ENCODE measurements around the gene SETBP1. TPM values are rescaled to one million over a fixed set of nuclear protein-coding genes. Genes with fewer than 3 reads are reported as not detected.

Gene SETBP1
- polyA plus RNA-seq, 1 experiment = 0.71 TPM

- no peak for DNase-seq (ENCODE audit: low read depth, low spot score)
- Histone ChIP-seq H3K27ac (ENCODE audit: low read depth, low read length) (no peak overlapping the region), H3K4me3 (ENCODE audit: low read depth, low read length) (no peak overlapping the region), H3K27me3 (ENCODE audit: control insufficient read depth, insufficient read depth, low read length) (no peaks in the 10 kb centered on the region), H3K9me3 (ENCODE audit: control insufficient read depth, insufficient read depth, low read length) (no peaks in the 10 kb centered on the region)
- POLR2A ChIA-PET = no interaction called here
- no peak for TF ChIP-seq CTCF (IDR thresholded peaks at IDR 0.05; ENCODE audit: low read depth, low read length)
- CTCF ChIA-PET = no interaction called here
Observed at GRCh38 chr18:44733754-44734465, 53.2 kb downstream of the SETBP1 start.

GRCh38 chr18:44735096-44735495 lies 54.4 kb downstream of the SETBP1 start:
- Histone ChIP-seq H3K27ac (ENCODE audit: low read depth, low read length) (no peak overlapping the region), H3K4me3 (ENCODE audit: low read depth, low read length) (no peak overlapping the region), H3K27me3 (ENCODE audit: control insufficient read depth, insufficient read depth, low read length) (peaks cover 2% of the 10 kb centered on the region), H3K9me3 (ENCODE audit: control insufficient read depth, insufficient read depth, low read length) (no peaks in the 10 kb centered on the region)
- DNase-seq (ENCODE audit: low read depth, low spot score) = no peak
- POLR2A ChIA-PET = no interaction called here
- CTCF ChIA-PET = no interaction called here
- TF ChIP-seq CTCF (IDR thresholded peaks at IDR 0.05; ENCODE audit: low read depth, low read length) = no peak

- no peak for DNase-seq (ENCODE audit: low read depth, low spot score)
- H3K27me3 ChIP-seq (ENCODE audit: control insufficient read depth, insufficient read depth, low read length) = peaks cover 6% of the 10 kb centered on the region
Observed at GRCh38 chr18:44736664-44737380, 56.1 kb downstream of the SETBP1 start.

GRCh38 chr18:44737623-44738022 lies 56.9 kb downstream of the SETBP1 start:
- Histone ChIP-seq H3K27ac (ENCODE audit: low read depth, low read length) (no peak overlapping the region), H3K9me3 (ENCODE audit: control insufficient read depth, insufficient read depth, low read length) (no peaks in the 10 kb centered on the region), H3K27me3 (ENCODE audit: control insufficient read depth, insufficient read depth, low read length) (peaks cover 6% of the 10 kb centered on the region), H3K4me3 (ENCODE audit: low read depth, low read length) (no peak overlapping the region)
- ChIA-PET CTCF (no interaction called here), POLR2A (no interaction called here)
- TF ChIP-seq CTCF (IDR thresholded peaks at IDR 0.05; ENCODE audit: low read depth, low read length) = no peak
- DNase-seq (ENCODE audit: low read depth, low spot score) = no peak

More at GRCh38 chr18:44736664-44737380, 56.1 kb downstream of the SETBP1 start:
- no peak overlapping the region for H3K27ac ChIP-seq (ENCODE audit: low read depth, low read length)
- ChIA-PET POLR2A (no interaction called here), CTCF (no interaction called here)
- no peak overlapping the region for H3K4me3 ChIP-seq (ENCODE audit: low read depth, low read length)
- H3K9me3 ChIP-seq (ENCODE audit: control insufficient read depth, insufficient read depth, low read length) = no peaks in the 10 kb centered on the region
- TF ChIP-seq CTCF (IDR thresholded peaks at IDR 0.05; ENCODE audit: low read depth, low read length) = no peak

GRCh38 chr18:44740000-44740399 lies 59.3 kb downstream of the SETBP1 start:
- Histone ChIP-seq H3K27ac (ENCODE audit: low read depth, low read length) (no peak overlapping the region), H3K9me3 (ENCODE audit: control insufficient read depth, insufficient read depth, low read length) (no peaks in the 10 kb centered on the region; the same call in 1 of the 2 replicates), H3K27me3 (ENCODE audit: control insufficient read depth, insufficient read depth, low read length) (peaks cover 20% of the 10 kb centered on the region), H3K4me3 (ENCODE audit: low read depth, low read length) (no peak overlapping the region)
- CTCF ChIA-PET = no interaction called here
- TF ChIP-seq CTCF (IDR thresholded peaks at IDR 0.05; ENCODE audit: low read depth, low read length) = no peak
- DNase-seq (ENCODE audit: low read depth, low spot score) = no peak
- POLR2A ChIA-PET = no interaction called here

Measured in AG04450 (cell line).